8988T (cell line): ENCODE measurements around the gene TSPYL2.

Experiments
- DNase-seq: peaks from one replicate; pipeline ENCODE4 v3.0.0; 2011

The TSPYL2 gene

DNA sequence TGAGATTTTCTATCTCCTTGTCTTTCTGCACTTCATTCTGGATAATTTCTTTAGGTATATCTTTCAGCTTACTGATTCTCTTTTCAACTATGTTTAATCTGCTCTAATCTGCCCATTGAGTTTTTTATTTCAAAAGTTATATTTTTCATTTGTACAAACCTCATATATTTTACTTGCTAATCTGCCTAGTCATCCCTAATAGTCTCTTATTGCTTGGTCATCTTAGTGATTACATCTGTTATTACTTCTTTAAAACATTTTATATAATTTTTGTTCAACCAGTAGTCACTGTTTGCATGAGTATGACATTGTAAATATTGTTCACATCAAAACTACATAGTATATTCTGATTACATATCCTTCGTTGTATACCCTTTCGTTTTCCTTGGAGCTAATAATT is 44.2 kb downstream of the TSPYL2 start:
- DNase-seq: no peak

DNA sequence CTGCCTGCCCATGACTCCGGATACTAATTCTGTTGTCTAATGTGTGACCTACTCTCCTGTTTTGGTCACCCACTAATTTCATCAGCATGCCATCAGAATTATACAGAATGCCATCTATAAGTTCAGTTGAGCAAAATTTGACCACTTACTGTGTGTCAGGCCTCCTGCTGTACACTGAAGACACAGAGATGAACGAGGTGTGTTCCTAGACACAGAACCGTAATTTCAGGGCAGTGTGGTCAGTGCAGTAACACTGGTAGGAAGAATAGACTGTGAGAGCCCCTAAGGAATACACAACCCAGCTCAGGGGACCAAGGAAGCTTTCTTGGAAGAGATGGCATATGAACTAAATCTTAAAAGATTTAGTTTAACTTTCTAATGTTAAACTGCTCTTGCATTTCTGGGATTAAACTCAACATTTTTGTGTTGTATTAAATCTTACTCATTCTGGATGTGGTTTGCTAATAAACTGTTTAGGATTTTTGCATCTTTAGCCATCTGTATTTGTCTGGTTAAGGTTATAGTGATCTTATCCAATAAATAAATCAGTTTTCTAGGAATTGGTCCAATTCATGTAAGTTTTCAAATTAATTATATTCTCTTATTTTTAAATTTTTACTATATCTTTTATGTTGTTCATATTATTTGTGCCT is 46.1 kb downstream of the TSPYL2 start:
- no peak for DNase-seq

GRCh38 chrX:53133400-53133799 is 51.2 kb downstream of the TSPYL2 start:
- no peak for DNase-seq

DNA sequence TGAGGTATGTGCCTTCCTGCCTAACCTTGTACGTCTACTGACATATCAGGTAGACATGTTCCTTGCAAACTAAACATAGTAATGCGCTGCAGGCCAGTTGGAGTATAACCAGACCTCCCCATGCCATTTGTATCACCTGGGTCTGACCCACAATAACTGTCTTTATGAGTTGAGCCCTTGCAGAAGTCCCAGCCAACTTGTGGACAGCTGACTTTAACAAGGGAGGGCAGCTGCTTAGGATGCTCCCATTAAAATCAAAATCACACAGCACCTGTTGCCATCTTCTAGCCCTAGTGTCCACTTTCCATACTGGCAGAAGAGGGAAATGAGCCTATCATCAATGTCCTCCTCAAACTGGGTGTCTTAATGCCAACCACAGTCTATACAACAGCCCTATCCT is 53.4 kb downstream of the TSPYL2 start:
- no peak for DNase-seq
